PC-9 (cell line): ENCODE data around the gene LRRC26. TPM values are rescaled to one million over a fixed set of nuclear protein-coding genes. Genes with fewer than 3 reads are reported as not detected.

Experiments
- BruUV-seq: library from RNA; stranded (reverse); fragments of 400-500 nt; replicated peaks from 2 replicates; lab custom pipeline; 2021; lab: Mats Ljungman, UMichigan
- CTCF ChIA-PET: fragments of 300-600 bp; sonication (Branson Sonifier 250); formaldehyde crosslinking; loops from one replicate; lab custom pipeline; 2022; ENCODE audit warnings: antibody characterized with exemption; lab: Charles Lee
- POLR2A ChIA-PET: fragments of 300-600 bp; sonication (Branson Sonifier 250); formaldehyde crosslinking; loops from one replicate; lab custom pipeline; 2022; ENCODE audit warnings: antibody characterized with exemption; ENCODE audit not compliant: unreplicated experiment; lab: Charles Lee
- DNase-seq, 2 experiments: peaks; one replicate each; pipeline versions ENCODE4 v3.0.0 to v3.0.0-alpha.2; 2015 to 2022; ENCODE audit warnings: mixed read lengths in 1 of 2
- H2AFZ ChIP-seq: fragments of 200-600 bp; sonication (generic); 2 replicates; pipeline ENCODE4 v1.8.1; 2017; ENCODE audit warnings: antibody characterized with exemption
- H3F3A ChIP-seq: fragments of 200-600 bp; sonication (generic); 2 replicates; pipeline ENCODE4 v1.8.1; 2017; ENCODE audit warnings: antibody characterized with exemption, mild to moderate bottlenecking, low read depth; ENCODE audit not compliant: insufficient read depth
- H3K27ac ChIP-seq: fragments of 200-600 bp; sonication (generic); 2 replicates; pipeline ENCODE4 v1.6.1; 2016; ENCODE audit warnings: mixed run types
- H3K27me3 ChIP-seq: fragments of 200-600 bp; sonication (generic); 2 replicates; pipeline ENCODE4 v1.6.1; 2016; ENCODE audit warnings: low read depth, mixed run types; ENCODE audit not compliant: insufficient read depth
- H3K36me3 ChIP-seq: fragments of 200-600 bp; sonication (generic); 2 replicates; pipeline ENCODE4 v1.6.1; 2016; ENCODE audit warnings: low read depth, mixed run types
- H3K4me1 ChIP-seq: fragments of 200-600 bp; sonication (generic); replicated peaks from 2 replicates; pipeline ENCODE4 v1.6.1; 2016; ENCODE audit warnings: mixed run types; ENCODE audit not compliant: insufficient read depth
- H3K4me2 ChIP-seq: fragments of 200-600 bp; sonication (generic); 2 replicates; pipeline ENCODE4 v1.6.1; 2017; ENCODE audit warnings: mixed run types
- H3K4me3 ChIP-seq: fragments of 200-600 bp; sonication (generic); 2 replicates; pipeline ENCODE4 v1.6.1; 2016; ENCODE audit warnings: mixed run types
- H3K79me2 ChIP-seq: fragments of 200-600 bp; sonication (generic); 2 replicates; pipeline ENCODE4 v1.6.1; 2017; ENCODE audit warnings: low read depth, mixed run types
- H3K9me2 ChIP-seq: fragments of 200-600 bp; sonication (generic); 2 replicates; pipeline ENCODE4 v1.8.1; 2017; ENCODE audit warnings: mild to moderate bottlenecking; ENCODE audit not compliant: insufficient read depth
- H3K9me3 ChIP-seq: fragments of 200-600 bp; sonication (generic); 2 replicates; pipeline ENCODE4 v1.8.1; 2016; ENCODE audit warnings: low read depth; ENCODE audit not compliant: insufficient read depth
- H4K20me1 ChIP-seq: fragments of 200-600 bp; sonication (generic); 2 replicates; pipeline ENCODE4 v1.8.1; 2017; ENCODE audit not compliant: insufficient read depth
- CTCF ChIP-seq: fragments of 200-600 bp; sonication (generic); conservative IDR thresholded peaks from 2 replicates; pipeline ENCODE4 v1.6.1; 2017; ENCODE audit warnings: mixed run types, antibody characterized with exemption, mild to moderate bottlenecking, moderate library complexity
- EZH2 ChIP-seq: fragments of 200-600 bp; sonication (generic); IDR thresholded peaks from 2 replicates; pipeline ENCODE4 v1.8.0; 2017; ENCODE audit warnings: antibody characterized with exemption, low read depth
- intact Hi-C: fragments of 100-400 bp; cut with micrococcal nuclease; formaldehyde crosslinking; loops from one replicate; pipeline ENCODE4 v1.10.0; 2022; ENCODE audit not compliant: unreplicated experiment
- total RNA-seq: library from RNA; stranded (reverse); gene quantifications from 2 replicates; pipeline ENCODE4 v1.2.3, GENCODE V29; 2021

LRRC26 gene
- total RNA-seq, 1 experiment from 2014 or later = 2.3 TPM

GRCh38 chr9:137182836-137183235, 13.0 kb upstream of the LRRC26 start:
- H3K4me2 ChIP-seq = no peak overlapping the region
- POLR2A ChIA-PET = no interaction called here

GRCh38 chr9:137181680-137182079, 11.8 kb upstream of the LRRC26 start:
- Histone ChIP-seq H3K9me2 (no peaks in the 10 kb centered on the region), H3K79me2 (peaks cover 5% of the 10 kb centered on the region; the same call in 1 of the 2 replicates), H3K27me3 (no peaks in the 10 kb centered on the region), H2AFZ (no peak overlapping the region), H4K20me1 (no peaks in the 10 kb centered on the region), H3F3A (peaks cover 11% of the 10 kb centered on the region; the same call in 1 of the 2 replicates), H3K9me3 (no peaks in the 10 kb centered on the region), H3K4me3 (no peak overlapping the region), H3K4me2 (no peak overlapping the region), H3K36me3 (no peaks in the 10 kb centered on the region), H3K27ac (no peak overlapping the region), H3K4me1 (peaks cover 4% of the 10 kb centered on the region; the same call in 1 of the 2 replicates)
- CTCF ChIA-PET = no interaction called here
- POLR2A ChIA-PET = no interaction called here
- BruUV-seq = no TSS peak
- intact Hi-C loops = no loop called here
- TF ChIP-seq EZH2 = no peak
- DNase-seq = no peak

More at GRCh38 chr9:137182836-137183235, 13.0 kb upstream of the LRRC26 start:
- no peaks in the 10 kb centered on the region for H3K27me3 ChIP-seq
- peaks cover 14% of the 10 kb centered on the region for H3K4me1 ChIP-seq
- no peaks in the 10 kb centered on the region for H3K9me2 ChIP-seq
- no peak overlapping the region for H3K27ac ChIP-seq
- DNase-seq = no peak
- H2AFZ ChIP-seq = no peak overlapping the region
- peaks cover 1% of the 10 kb centered on the region; the same call in 1 of the 2 replicates for H3F3A ChIP-seq
- TF ChIP-seq EZH2 = no peak
- no peak for TF ChIP-seq CTCF
- H3K36me3 ChIP-seq = no peaks in the 10 kb centered on the region
- CTCF ChIA-PET = no interaction called here
- no peak overlapping the region for H3K4me3 ChIP-seq
- no TSS peak for BruUV-seq
- intact Hi-C loops = no loop called here
- peaks cover 17% of the 10 kb centered on the region for H3K79me2 ChIP-seq
- no peaks in the 10 kb centered on the region for H4K20me1 ChIP-seq
- H3K9me3 ChIP-seq = no peaks in the 10 kb centered on the region

- Histone ChIP-seq H3K36me3 (no peaks in the 10 kb centered on the region), H3K4me3 (no peak overlapping the region), H3K4me2 (no peak overlapping the region), H3K27me3 (no peaks in the 10 kb centered on the region), H3K79me2 (no peaks in the 10 kb centered on the region), H3K4me1 (no peaks in the 10 kb centered on the region), H2AFZ (no peak overlapping the region), H3K9me2 (no peaks in the 10 kb centered on the region), H3F3A (peaks cover 15% of the 10 kb centered on the region; the same call in 1 of the 2 replicates), H4K20me1 (no peaks in the 10 kb centered on the region), H3K9me3 (no peaks in the 10 kb centered on the region), H3K27ac (no peak overlapping the region)
- DNase-seq = no peak
- BruUV-seq = no TSS peak
- TF ChIP-seq EZH2 = no peak
- TF ChIP-seq CTCF = no peak
- ChIA-PET POLR2A (no interaction called here), CTCF (no interaction called here)
- intact Hi-C loops = no loop called here
These were observed 10.6 kb upstream of the LRRC26 start for GRCh38 chr9:137180491-137180890.

GRCh38 chr9:137179761-137180160, 9.9 kb upstream of the LRRC26 start:
- DNase-seq = no peak
- Histone ChIP-seq H3K4me3 (no peak overlapping the region), H3K79me2 (no peaks in the 10 kb centered on the region), H3K27ac (no peak overlapping the region), H2AFZ (no peak overlapping the region), H3K9me3 (no peaks in the 10 kb centered on the region), H3K36me3 (no peaks in the 10 kb centered on the region), H3K4me2 (no peak overlapping the region), H3K9me2 (no peaks in the 10 kb centered on the region), H3F3A (peaks cover 15% of the 10 kb centered on the region; the same call in 1 of the 2 replicates), H4K20me1 (no peaks in the 10 kb centered on the region), H3K27me3 (no peaks in the 10 kb centered on the region), H3K4me1 (no peaks in the 10 kb centered on the region)
- TF ChIP-seq EZH2 (no peak), CTCF (no peak)
- CTCF ChIA-PET = no interaction called here
- no TSS peak for BruUV-seq
- intact Hi-C loops = no loop called here
- POLR2A ChIA-PET = no interaction called here
